OCI-LY7 (cell line): ENCODE data around the gene MARCO. TPM values are rescaled to one million over a fixed set of nuclear protein-coding genes. Genes with fewer than 3 reads are reported as not detected.

ENCODE experiments used
- BruUV-seq: library from RNA; stranded (reverse); fragments of 400-500 nt; replicated peaks from 2 replicates; lab custom pipeline; 2021; lab: Mats Ljungman, UMichigan
- CTCF ChIA-PET: fragments of 300-600 bp; sonication (Branson Sonifier 250); formaldehyde crosslinking; loops from one replicate; lab custom pipeline; 2022; ENCODE audit warnings: antibody characterized with exemption; ENCODE audit not compliant: unreplicated experiment; lab: Charles Lee
- POLR2A ChIA-PET: fragments of 300-600 bp; sonication (Branson Sonifier 250); formaldehyde crosslinking; loops from one replicate; lab custom pipeline; 2022; ENCODE audit warnings: antibody characterized with exemption; lab: Charles Lee
- DNase-seq: peaks from one replicate; pipeline ENCODE4 v3.0.0-alpha.2; 2015; ENCODE audit warnings: low spot score
- H2AFZ ChIP-seq: fragments of 200-600 bp; sonication (generic), shearing (Covaris generic); 2 replicates; pipeline ENCODE4 v1.6.1; 2014; ENCODE audit warnings: mild to moderate bottlenecking, antibody characterized with exemption, low read length, moderate library complexity
- H3K27ac ChIP-seq: fragments of 200-600 bp; sonication (generic); 2 replicates; pipeline ENCODE4 v1.5.1; 2014; ENCODE audit warnings: mixed run types, low read depth, mild to moderate bottlenecking, moderate library complexity, low read length, inconsistent platforms; ENCODE audit not compliant: poor library complexity, severe bottlenecking
- H3K36me3 ChIP-seq: fragments of 200-600 bp; sonication (generic); 2 replicates; pipeline ENCODE4 v1.6.1; 2014; ENCODE audit warnings: mild to moderate bottlenecking, antibody characterized with exemption, low read length, moderate library complexity, mixed read lengths; ENCODE audit not compliant: insufficient read depth
- H3K4me1 ChIP-seq: fragments of 200-600 bp; sonication (generic); 2 replicates; pipeline ENCODE4 v1.5.1; 2014; ENCODE audit warnings: mild to moderate bottlenecking, low read length; ENCODE audit not compliant: insufficient read depth, poor library complexity, severe bottlenecking
- H3K4me2 ChIP-seq: fragments of 200-600 bp; sonication (generic); 2 replicates; pipeline ENCODE4 v1.6.1; 2014; ENCODE audit warnings: mild to moderate bottlenecking, low read length
- H3K4me3 ChIP-seq: fragments of 200-600 bp; sonication (generic); 2 replicates; pipeline ENCODE4 v1.5.1; 2014; ENCODE audit warnings: mild to moderate bottlenecking, low read depth, low read length; ENCODE audit not compliant: poor library complexity, severe bottlenecking
- H3K79me2 ChIP-seq: fragments of 200-600 bp; sonication (generic); 2 replicates; pipeline ENCODE4 v1.6.1; 2016; ENCODE audit warnings: low read depth, mild to moderate bottlenecking, low read length, moderate library complexity, mixed read lengths; ENCODE audit not compliant: insufficient read depth
- H3K9me2 ChIP-seq: fragments of 200-600 bp; sonication (generic); 2 replicates; pipeline ENCODE4 v1.6.1; 2016; ENCODE audit warnings: mild to moderate bottlenecking, low read length, mixed read lengths; ENCODE audit not compliant: insufficient read depth
- H3K9me3 ChIP-seq: fragments of 200-600 bp; sonication (generic); 2 replicates; pipeline ENCODE4 v1.6.1; 2014; ENCODE audit warnings: mild to moderate bottlenecking, mixed run types, low read length, mixed read lengths
- H4K20me1 ChIP-seq: fragments of 200-600 bp; sonication (generic); 2 replicates; pipeline ENCODE4 v1.6.1; 2014; ENCODE audit warnings: mild to moderate bottlenecking, antibody characterized with exemption, low read length, moderate library complexity, mixed read lengths; ENCODE audit not compliant: insufficient read depth
- EZH2phosphoT487 ChIP-seq: fragments of 200-600 bp; sonication (generic); IDR thresholded peaks from 2 replicates; pipeline ENCODE4 v1.6.1; 2018; ENCODE audit warnings: low read depth, borderline replicate concordance, mild to moderate bottlenecking, mixed run types, antibody characterized with exemption, low read length, moderate library complexity, mixed read lengths
- intact Hi-C: fragments of 100-400 bp; cut with micrococcal nuclease; formaldehyde crosslinking; loops from one replicate; pipeline ENCODE4 v1.10.0; 2022; ENCODE audit not compliant: unreplicated experiment
- total RNA-seq, 2 experiments: library from RNA; depleted of rRNA in 1 of 2; stranded (reverse); fragments of >200 nt in 1 of 2; shearing (Covaris generic) in 1 of 2; gene quantifications; 2 replicates each; pipeline ENCODE4 v1.2.3, GENCODE V29; 2014 to 2022
- TF ChIP-seq, protein P1 (sequence below): fragments of 200-600 bp; sonication (generic); conservative IDR thresholded peaks from 2 replicates; pipeline ENCODE4 v1.5.1; 2014; ENCODE audit warnings: mild to moderate bottlenecking, antibody characterized with exemption, low read length, moderate library complexity, mixed read lengths

Gene MARCO
- total RNA-seq, 2 experiments from 2014 or later = not detected

DNA sequence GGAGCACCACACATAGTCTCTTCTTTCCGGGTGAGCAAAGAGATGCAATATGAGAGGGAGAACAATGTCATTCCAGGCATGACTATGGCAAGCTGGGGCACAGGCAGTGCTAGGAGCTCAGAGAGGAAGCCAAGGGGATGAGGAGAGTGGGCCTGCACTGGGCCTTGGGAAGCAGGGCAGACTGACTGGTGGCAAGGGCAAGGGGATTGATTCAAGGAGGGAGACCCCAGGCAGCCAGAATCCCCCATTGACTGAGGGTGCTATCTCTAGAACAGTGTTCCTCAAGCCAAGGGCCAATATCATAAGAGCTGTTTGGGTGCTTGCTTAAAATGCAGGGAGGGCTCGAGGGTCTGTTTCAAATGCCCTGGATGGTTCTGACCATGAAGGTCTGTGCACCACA, 36.1 kb downstream of the MARCO start:
- no peak overlapping the region for H3K4me3 ChIP-seq
- no peak overlapping the region for H3K4me2 ChIP-seq
- ChIA-PET POLR2A (no interaction called here), CTCF (no interaction called here)
- no peaks in the 10 kb centered on the region for H3K9me2 ChIP-seq
- BruUV-seq = no TSS peak
- H3K4me1 ChIP-seq = no peaks in the 10 kb centered on the region
- intact Hi-C loops = no loop called here
- no peak overlapping the region for H3K27ac ChIP-seq
- no peak for DNase-seq
- TF ChIP-seq, protein P1, sequence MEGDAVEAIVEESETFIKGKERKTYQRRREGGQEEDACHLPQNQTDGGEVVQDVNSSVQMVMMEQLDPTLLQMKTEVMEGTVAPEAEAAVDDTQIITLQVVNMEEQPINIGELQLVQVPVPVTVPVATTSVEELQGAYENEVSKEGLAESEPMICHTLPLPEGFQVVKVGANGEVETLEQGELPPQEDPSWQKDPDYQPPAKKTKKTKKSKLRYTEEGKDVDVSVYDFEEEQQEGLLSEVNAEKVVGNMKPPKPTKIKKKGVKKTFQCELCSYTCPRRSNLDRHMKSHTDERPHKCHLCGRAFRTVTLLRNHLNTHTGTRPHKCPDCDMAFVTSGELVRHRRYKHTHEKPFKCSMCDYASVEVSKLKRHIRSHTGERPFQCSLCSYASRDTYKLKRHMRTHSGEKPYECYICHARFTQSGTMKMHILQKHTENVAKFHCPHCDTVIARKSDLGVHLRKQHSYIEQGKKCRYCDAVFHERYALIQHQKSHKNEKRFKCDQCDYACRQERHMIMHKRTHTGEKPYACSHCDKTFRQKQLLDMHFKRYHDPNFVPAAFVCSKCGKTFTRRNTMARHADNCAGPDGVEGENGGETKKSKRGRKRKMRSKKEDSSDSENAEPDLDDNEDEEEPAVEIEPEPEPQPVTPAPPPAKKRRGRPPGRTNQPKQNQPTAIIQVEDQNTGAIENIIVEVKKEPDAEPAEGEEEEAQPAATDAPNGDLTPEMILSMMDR = no peak
- no peak for TF ChIP-seq EZH2phosphoT487
- H2AFZ ChIP-seq = no peak overlapping the region
- H4K20me1 ChIP-seq = no peaks in the 10 kb centered on the region
- H3K79me2 ChIP-seq = no peaks in the 10 kb centered on the region
- H3K9me3 ChIP-seq = no peaks in the 10 kb centered on the region
- no peaks in the 10 kb centered on the region for H3K36me3 ChIP-seq

DNA sequence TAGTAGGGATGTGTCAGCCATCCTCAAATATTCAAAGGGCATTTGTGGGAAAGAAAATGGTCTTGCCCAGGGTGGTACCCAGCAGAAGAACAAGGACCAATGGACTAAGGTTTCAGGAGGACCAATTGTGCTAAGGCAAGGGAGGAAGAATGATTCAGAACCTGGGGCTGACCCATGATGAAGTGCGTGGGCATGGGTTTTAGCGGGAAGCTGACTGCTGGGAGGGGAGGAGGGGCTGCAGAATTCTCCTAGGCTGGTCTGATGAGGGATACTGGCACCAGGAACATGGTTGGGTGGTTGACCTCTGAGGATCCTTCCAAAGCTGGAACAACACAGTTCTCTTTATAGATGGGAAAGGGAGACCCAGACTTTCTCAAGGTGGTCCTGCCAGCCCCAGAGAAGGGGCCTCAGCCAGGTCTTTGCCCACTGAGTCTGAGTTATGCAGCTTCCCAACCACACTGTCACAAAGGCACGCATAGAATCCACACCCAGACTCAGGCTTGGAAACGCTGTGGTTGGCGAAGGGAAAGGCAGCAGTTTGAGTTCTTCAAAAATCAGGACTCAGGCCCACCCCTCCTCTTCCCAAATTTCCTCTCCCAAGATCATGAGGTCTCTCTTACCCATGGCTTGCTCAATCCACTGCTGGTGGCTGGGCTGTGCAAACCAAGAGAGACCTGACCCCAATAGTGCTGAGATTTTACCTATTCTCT, 37.3 kb downstream of the MARCO start:
- H3K4me2 ChIP-seq = no peak overlapping the region
- no peak overlapping the region for H3K27ac ChIP-seq
- no peaks in the 10 kb centered on the region for H3K79me2 ChIP-seq
- no peaks in the 10 kb centered on the region for H3K9me2 ChIP-seq
- H3K9me3 ChIP-seq = no peaks in the 10 kb centered on the region
- H3K4me3 ChIP-seq = no peak overlapping the region
- DNase-seq = no peak
- H4K20me1 ChIP-seq = no peaks in the 10 kb centered on the region
- no TSS peak for BruUV-seq
- TF ChIP-seq, protein P1 = no peak
- TF ChIP-seq EZH2phosphoT487 = no peak
- no peaks in the 10 kb centered on the region for H3K4me1 ChIP-seq
- intact Hi-C loops = no loop called here
- POLR2A ChIA-PET = no interaction called here
- no peak overlapping the region for H2AFZ ChIP-seq
- CTCF ChIA-PET = no interaction called here
- H3K36me3 ChIP-seq = no peaks in the 10 kb centered on the region

DNA sequence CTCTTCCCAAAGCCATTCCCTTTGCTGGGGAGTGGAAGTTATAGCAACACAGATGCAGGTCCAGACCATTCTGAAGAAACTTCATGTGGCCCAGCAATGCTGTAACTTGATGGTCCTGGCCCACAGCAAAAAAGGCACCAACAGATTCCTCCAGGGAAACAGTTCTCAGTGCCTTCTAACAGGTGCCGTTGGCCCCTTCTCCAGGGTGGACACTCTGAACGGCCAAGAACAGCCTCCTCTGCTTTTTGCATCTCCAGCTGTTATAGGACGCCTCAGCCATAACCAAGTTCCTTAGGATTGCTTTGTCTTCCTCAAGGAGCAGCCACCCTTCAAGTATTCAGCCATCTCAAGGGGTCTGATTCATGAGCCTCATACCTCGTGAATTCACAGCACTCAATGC, 38.0 kb downstream of the MARCO start:
- ChIA-PET POLR2A (no interaction called here), CTCF (no interaction called here)
- intact Hi-C loops = no loop called here
- Histone ChIP-seq H3K4me2 (no peak overlapping the region), H3K9me3 (no peaks in the 10 kb centered on the region), H2AFZ (no peak overlapping the region), H3K9me2 (no peaks in the 10 kb centered on the region), H3K27ac (no peak overlapping the region), H3K4me1 (no peaks in the 10 kb centered on the region), H4K20me1 (no peaks in the 10 kb centered on the region), H3K79me2 (no peaks in the 10 kb centered on the region), H3K36me3 (no peaks in the 10 kb centered on the region), H3K4me3 (no peak overlapping the region)
- TF ChIP-seq, protein P1 = no peak
- TF ChIP-seq EZH2phosphoT487 = no peak
- no peak for DNase-seq
- BruUV-seq = no TSS peak
